ENCODE results near the gene PDE4D.

DNA sequence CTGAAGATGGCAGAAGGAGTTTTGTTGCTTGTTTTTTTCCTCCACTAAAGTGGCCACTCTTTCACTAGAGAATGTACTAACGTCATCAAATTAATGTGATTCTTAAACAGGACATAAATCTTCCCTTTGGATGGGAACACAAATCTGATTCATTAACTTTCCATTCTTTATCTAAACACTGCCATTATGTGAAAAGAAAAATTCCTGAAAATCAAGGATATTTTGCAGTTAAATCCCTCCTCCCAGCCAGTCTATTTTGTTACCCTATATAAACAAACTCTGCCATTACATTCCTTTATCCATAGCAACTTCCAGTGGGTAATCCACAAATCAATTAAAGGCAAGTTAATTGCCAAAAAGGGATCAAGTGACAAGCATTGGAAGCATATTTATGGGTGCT, 546.5 kb downstream of the PDE4D start:
- TF ChIP-seq, protein P1, sequence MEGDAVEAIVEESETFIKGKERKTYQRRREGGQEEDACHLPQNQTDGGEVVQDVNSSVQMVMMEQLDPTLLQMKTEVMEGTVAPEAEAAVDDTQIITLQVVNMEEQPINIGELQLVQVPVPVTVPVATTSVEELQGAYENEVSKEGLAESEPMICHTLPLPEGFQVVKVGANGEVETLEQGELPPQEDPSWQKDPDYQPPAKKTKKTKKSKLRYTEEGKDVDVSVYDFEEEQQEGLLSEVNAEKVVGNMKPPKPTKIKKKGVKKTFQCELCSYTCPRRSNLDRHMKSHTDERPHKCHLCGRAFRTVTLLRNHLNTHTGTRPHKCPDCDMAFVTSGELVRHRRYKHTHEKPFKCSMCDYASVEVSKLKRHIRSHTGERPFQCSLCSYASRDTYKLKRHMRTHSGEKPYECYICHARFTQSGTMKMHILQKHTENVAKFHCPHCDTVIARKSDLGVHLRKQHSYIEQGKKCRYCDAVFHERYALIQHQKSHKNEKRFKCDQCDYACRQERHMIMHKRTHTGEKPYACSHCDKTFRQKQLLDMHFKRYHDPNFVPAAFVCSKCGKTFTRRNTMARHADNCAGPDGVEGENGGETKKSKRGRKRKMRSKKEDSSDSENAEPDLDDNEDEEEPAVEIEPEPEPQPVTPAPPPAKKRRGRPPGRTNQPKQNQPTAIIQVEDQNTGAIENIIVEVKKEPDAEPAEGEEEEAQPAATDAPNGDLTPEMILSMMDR (conservative IDR thresholded peaks at IDR 0.05; ENCODE audit: low read depth, low read length): no peak
- no peak for TF ChIP-seq EZH2 (IDR thresholded peaks at IDR 0.05; ENCODE audit: borderline replicate concordance, low read depth, low read length, poor library complexity, severe bottlenecking)
